HEK293T (cell line): Measurements from ENCODE around the gene CLIP3.

Experiments used
- CTCF ChIA-PET: fragments of 350-600 bp; formaldehyde crosslinking; extraction: SDS; loops from one replicate; lab custom pipeline; 2021; ENCODE audit warnings: antibody characterized with exemption, inconsistent platforms; lab: Yijun Ruan, JAX
- POLR2A ChIA-PET: fragments of 350-600 bp; formaldehyde crosslinking; extraction: SDS; loops from one replicate; lab custom pipeline; 2020; ENCODE audit warnings: antibody characterized with exemption, inconsistent platforms; lab: Yijun Ruan, JAX
- DNase-seq: peaks from one replicate; pipeline ENCODE4 v3.0.0; 2012; ENCODE audit warnings: mixed read lengths; ENCODE audit errors: extremely low spot score
- ARNT ChIP-seq: fragments of 450-650 bp; IDR thresholded peaks from 2 replicates; pipeline ENCODE4 v1.6.1; 2017; ENCODE audit warnings: mild to moderate bottlenecking
- CTBP1 ChIP-seq: fragments of 450-650 bp; IDR thresholded peaks from 2 replicates; pipeline ENCODE4 v1.6.1; 2016; ENCODE audit warnings: borderline replicate concordance
- ELF4 ChIP-seq: fragments of 450-650 bp; IDR thresholded peaks from 2 replicates; pipeline ENCODE4 v1.6.1; 2017; ENCODE audit warnings: antibody characterized with exemption
- FOXA1 ChIP-seq: fragments of 450-650 bp; IDR thresholded peaks from 2 replicates; pipeline ENCODE4 v1.6.1; 2016; ENCODE audit warnings: mild to moderate bottlenecking
- FOXK2 ChIP-seq: fragments of 450-650 bp; IDR thresholded peaks from 2 replicates; pipeline ENCODE4 v1.6.1; 2016; ENCODE audit warnings: mild to moderate bottlenecking
- FOXM1 ChIP-seq: fragments of 450-650 bp; IDR thresholded peaks from 2 replicates; pipeline ENCODE4 v1.6.1; 2017; ENCODE audit warnings: mild to moderate bottlenecking, borderline replicate concordance
- HDGF ChIP-seq: fragments of 450-650 bp; IDR thresholded peaks from 2 replicates; pipeline ENCODE4 v1.6.1; 2017; ENCODE audit warnings: antibody characterized with exemption, borderline replicate concordance
- L3MBTL2 ChIP-seq: fragments of 450-650 bp; conservative IDR thresholded peaks from 2 replicates; pipeline ENCODE4 v1.6.1; 2016; ENCODE audit warnings: mild to moderate bottlenecking
- LEF1 ChIP-seq: fragments of 450-650 bp; IDR thresholded peaks from 2 replicates; pipeline ENCODE4 v1.6.1; 2017; ENCODE audit warnings: mild to moderate bottlenecking, borderline replicate concordance
- PKNOX1 ChIP-seq: fragments of 450-650 bp; IDR thresholded peaks from 2 replicates; pipeline ENCODE4 v1.6.1; 2016
- SP1 ChIP-seq: fragments of 450-650 bp; IDR thresholded peaks from 2 replicates; pipeline ENCODE4 v1.6.1; 2017
- SUZ12 ChIP-seq: fragments of 450-650 bp; IDR thresholded peaks from 2 replicates; pipeline ENCODE4 v1.6.1; 2016; ENCODE audit warnings: mild to moderate bottlenecking
- TARDBP ChIP-seq: fragments of 450-650 bp; IDR thresholded peaks from 2 replicates; pipeline ENCODE4 v1.6.1; 2016
- ZNF384 ChIP-seq: fragments of 450-650 bp; IDR thresholded peaks from 2 replicates; pipeline ENCODE4 v1.6.1; 2016

Gene CLIP3

GRCh38 chr19:35975608-35976214 is 57.0 kb downstream of the CLIP3 start:
- ChIA-PET POLR2A (interaction anchor here (0.8 to 1.0 kb wide), 2 partner anchors 29 to 328 kb away, joined by 3 read pairs; partner anchors contain the start of gene COX6B1), CTCF (no interaction called here)
- DNase-seq = peak; percentile 46
- TF ChIP-seq PKNOX1 = no peak
- TF ChIP-seq TARDBP = no peak
- no peak for TF ChIP-seq HDGF
- no peak for TF ChIP-seq L3MBTL2
- TF ChIP-seq ARNT = no peak
- no peak for TF ChIP-seq LEF1

- POLR2A ChIA-PET = no interaction called here
- CTCF ChIA-PET = no interaction called here
- no peak for DNase-seq
- TF ChIP-seq ELF4 = no peak
- no peak for TF ChIP-seq FOXM1
- no peak for TF ChIP-seq PKNOX1
- no peak for TF ChIP-seq HDGF
- TF ChIP-seq FOXK2 = no peak
- TF ChIP-seq ARNT = no peak
Observed at GRCh38 chr19:35973487-35973886, 59.2 kb downstream of the CLIP3 start.

GRCh38 chr19:35966771-35967170 is 65.9 kb downstream of the CLIP3 start:
- no peak for TF ChIP-seq HDGF
- TF ChIP-seq ZNF384 = no peak
- no peak for TF ChIP-seq TARDBP
- no peak for TF ChIP-seq L3MBTL2
- TF ChIP-seq FOXK2 = no peak
- TF ChIP-seq ARNT = no peak
- no peak for TF ChIP-seq LEF1
- no peak for TF ChIP-seq CTBP1
- TF ChIP-seq SP1 = no peak
- no peak for TF ChIP-seq FOXA1
- TF ChIP-seq SUZ12 = no peak
- no peak for TF ChIP-seq ELF4
- no peak for TF ChIP-seq PKNOX1
- POLR2A ChIA-PET = no interaction called here
- CTCF ChIA-PET = no interaction called here

More at GRCh38 chr19:35966771-35967170, 65.9 kb downstream of the CLIP3 start:
- no peak for DNase-seq
